ENCODE results near the gene UBE2O. TPM values are rescaled to one million over a fixed set of nuclear protein-coding genes. Genes with fewer than 3 reads are reported as not detected.

Gene UBE2O
- total RNA-seq, 1 donor from 2014 or later: 35.9 TPM

DNA sequence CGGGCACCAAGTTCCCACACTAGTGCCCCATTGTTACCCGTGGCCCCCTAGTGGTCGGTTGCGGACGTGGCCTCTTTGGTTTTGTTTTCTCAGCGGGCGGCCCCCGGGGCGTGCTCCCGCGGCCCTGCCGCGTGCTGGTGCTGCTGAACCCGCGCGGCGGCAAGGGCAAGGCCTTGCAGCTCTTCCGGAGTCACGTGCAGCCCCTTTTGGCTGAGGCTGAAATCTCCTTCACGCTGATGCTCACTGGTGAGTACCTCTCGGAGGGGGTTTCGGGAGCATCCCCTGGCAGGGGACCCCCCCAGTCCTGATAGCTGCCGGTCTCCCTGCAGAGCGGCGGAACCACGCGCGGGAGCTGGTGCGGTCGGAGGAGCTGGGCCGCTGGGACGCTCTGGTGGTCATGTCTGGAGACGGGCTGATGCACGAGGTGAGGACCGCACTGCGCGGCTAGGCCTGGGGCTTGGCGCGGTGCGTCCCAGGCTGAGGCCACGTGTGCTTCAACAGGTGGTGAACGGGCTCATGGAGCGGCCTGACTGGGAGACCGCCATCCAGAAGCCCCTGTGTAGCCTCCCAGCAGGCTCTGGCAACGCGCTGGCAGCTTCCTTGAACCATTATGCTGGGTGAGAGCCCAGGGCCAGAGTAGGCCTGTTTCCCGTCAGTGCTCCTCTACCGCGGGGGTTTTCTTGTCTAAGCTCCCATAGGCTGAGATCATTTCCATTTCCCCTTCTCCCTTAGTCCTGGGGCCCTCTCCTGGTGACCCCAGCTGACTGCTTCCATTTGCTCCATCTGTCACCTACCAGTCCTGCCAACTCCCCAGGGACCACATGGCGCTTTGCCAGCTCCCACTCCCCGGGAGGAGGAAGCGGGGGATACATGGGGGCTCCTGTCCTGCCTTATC is 66.8 kb downstream of the UBE2O start:
- peak; percentile 88 for DNase-seq
- ATAC-seq (ENCODE audit: poor library complexity): peak; percentile 49
- intact Hi-C loops (cut with DNase I): no loop called here

- ATAC-seq (ENCODE audit: poor library complexity) (peak; percentile 0), DNase-seq (peak; percentile 59)
- intact Hi-C loops (cut with DNase I): no loop called here
Measured at GRCh38 chr17:76384987-76385891, 67.7 kb downstream of the UBE2O start.

DNA sequence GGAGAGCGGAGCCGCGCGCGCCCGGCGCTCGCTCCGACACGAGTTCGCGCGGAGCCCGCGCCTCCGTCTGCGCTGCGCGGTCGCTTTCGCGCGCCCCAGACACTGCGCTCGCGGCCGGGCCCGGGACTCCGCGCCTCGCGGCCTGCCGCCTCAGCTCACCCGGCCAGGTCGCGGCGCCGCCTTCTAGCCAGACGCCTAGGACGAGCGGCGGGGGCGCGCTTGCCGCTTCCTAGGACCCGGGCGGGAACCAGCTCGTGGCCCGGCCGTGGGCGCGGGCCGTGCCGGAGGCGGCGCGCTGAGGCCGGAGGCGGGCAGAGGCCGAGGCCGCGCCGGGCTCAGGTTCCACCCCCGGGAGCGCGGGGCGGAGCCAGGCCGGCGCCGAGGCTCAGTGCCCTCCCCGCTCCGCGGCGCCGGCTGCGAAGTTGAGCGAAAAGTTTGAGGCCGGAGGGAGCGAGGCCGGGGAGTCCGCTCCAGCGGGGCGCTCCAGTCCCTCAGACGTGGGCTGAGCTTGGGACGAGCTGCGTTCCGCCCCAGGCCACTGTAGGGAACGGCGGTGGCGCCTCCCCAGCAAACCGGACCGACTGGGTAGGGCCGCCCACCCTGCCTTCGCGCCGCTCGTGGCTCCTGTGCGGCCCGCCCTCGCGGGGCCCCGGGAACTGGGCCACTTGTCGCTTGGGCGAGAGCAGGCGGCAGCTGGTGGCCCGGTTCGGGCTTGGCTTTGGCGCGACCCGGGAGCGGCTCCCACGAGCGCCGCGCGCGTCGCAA is 68.5 kb downstream of the UBE2O start, which contains the start of gene SPHK1:
SPHK1 (plus strand) TSS at position 388 of the 765 bp plus-strand sequence. CDS start 1,036 bp downstream, outside the sequence.
- ATAC-seq (ENCODE audit: poor library complexity): peak; percentile 87
- intact Hi-C loops (cut with DNase I): no loop called here
- peak; percentile 86 for DNase-seq

DNA sequence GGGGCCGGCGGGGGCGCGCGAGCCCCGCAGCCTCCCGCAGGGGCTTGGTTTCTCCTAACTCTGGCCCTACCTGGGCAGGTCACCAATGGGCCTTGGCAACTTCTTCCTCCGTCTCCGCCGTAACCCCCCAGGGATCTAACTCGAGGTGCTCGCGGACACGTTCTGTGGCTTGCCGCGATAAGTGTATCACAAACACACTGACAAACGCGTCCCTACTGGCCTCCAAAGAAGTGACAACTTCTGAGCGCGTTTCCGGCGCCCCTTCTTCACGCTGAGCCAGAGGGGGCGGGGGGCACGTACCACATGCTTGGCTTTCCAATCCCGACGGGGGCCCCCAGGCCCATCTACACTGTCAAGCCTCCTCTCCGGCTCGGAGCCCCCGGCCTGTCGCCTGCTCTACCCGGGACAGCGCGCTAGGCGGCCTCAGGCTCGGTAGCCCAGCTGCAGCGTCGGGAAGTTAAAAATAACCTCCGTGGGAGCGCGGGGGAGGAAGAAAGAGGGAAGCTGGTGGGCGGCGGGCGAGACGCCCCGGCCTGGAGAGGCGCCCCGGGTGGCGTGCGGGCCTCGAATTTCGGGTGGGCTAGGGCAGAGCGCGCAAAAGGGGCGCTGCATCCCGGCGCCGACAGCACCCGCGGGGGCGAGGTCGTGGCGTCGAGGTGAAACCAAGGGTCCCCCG is 69.3 kb downstream of the UBE2O start:
- intact Hi-C loops (cut with DNase I): no loop called here
- ATAC-seq (ENCODE audit: poor library complexity): peak; percentile 53

DNA sequence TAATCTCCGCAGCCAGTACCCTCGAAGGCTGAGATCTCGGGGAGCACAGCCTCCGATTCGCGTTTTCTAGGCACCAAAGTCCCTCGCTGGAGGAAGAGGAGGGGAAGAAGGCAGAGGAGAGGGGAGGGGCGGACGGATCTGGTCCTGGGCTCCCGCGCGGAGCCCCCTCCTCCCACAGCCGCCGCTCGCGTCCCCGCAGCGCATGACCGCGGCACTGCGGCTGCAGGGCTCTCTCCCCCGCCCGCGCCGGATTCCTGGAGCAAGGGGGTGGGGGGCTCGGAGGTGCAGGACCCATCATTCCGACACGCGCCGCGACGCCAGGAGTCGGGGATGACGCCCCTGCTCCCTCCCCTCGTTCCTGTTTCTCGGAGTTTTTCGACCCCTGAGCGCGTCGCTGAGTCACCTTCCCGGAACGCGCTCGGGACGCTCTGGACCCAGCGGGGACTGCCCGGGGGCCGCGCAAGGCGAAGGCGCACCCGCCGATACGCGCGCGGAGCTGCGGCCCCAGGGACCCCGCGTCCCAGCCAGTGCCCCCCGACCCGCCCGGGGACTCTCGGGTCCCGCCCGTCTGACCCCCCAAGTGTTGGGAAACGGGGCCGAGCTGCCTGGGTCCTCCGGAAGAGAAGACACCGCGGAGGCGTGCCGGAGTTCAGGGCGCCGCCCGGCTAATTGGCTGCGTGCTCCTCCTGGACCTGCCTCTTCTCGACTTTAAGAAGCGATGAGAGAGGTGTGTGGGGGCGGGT is 70.0 kb downstream of the UBE2O start:
- DNase-seq (peak; percentile 80), ATAC-seq (ENCODE audit: poor library complexity) (peak; percentile 36)
- intact Hi-C loops (cut with DNase I): no loop called here

More for the DNA sequence above, 69.3 kb downstream of the UBE2O start:
- DNase-seq: peak; percentile 78

DNA sequence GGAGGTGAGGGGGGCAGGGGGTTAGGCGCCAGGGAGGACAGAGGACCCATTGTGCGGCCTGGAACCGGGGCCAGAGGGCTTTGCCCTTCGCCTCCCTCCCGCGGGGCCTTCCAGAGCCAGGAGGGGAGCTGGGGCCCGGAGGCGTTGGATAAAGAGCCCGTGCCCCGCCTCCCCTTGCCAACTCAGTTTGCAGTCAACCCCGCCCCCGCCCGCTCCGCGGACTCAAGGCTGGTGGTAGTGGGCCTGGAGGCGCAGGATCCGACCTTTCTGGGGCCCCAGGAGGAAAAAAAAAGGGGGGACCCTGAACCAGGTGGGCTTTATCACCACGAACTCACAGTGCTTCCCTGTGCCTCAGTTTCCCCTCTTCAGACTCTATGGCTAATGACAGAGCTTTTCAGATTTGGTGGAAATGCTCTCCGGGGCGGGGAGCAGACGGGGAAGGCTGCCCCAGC is 70.6 kb downstream of the UBE2O start:
- intact Hi-C loops (cut with DNase I): no loop called here
- DNase-seq (peak; percentile 67), ATAC-seq (ENCODE audit: poor library complexity) (no peak)

DNA sequence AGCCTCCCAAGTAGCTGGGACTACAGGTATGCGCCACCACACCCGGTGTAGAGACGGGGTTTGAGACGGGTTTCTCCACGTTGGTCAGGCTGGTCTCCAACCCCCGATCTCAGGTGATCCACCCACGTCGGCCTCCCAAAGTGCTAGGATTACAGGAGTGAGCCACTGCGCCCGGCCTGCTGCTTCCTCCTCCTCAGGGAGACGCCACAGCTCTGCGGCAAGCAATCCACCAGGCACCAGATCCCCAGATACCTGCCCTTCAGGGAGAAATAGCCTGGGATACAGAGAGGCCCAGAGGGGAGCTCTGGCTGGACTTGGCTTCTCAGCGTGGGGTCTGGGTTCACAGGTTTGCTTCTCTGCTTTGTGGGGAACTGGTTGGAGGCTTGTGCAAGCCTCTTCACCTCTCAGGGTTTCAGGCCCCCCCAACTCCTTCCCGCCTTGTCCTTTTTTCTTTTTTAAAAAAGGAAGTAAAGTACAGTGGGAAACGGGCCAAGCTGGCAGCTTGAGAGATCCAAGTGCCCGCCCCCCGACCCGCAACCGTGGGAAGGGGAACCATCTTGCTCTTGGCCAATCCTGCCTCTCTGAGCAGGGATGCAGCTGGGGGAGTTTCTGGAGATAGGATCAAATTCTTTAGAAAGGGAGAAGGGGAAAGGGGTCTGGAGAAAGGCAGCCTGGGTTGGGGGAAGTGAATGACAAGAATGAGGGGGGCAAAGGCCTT is 71.2 kb downstream of the UBE2O start:
- no peak for ATAC-seq (ENCODE audit: poor library complexity)
- intact Hi-C loops (cut with DNase I): no loop called here
- no peak for DNase-seq

- intact Hi-C loops (cut with DNase I): no loop called here
- ATAC-seq (ENCODE audit: poor library complexity): no peak
- no peak for DNase-seq
Measured at GRCh38 chr17:76379646-76380376, 73.1 kb downstream of the UBE2O start.

GRCh38 chr17:76379275-76379641 is 73.7 kb downstream of the UBE2O start:
- intact Hi-C loops (cut with DNase I): no loop called here
- DNase-seq (no peak), ATAC-seq (ENCODE audit: poor library complexity) (no peak)

DNA sequence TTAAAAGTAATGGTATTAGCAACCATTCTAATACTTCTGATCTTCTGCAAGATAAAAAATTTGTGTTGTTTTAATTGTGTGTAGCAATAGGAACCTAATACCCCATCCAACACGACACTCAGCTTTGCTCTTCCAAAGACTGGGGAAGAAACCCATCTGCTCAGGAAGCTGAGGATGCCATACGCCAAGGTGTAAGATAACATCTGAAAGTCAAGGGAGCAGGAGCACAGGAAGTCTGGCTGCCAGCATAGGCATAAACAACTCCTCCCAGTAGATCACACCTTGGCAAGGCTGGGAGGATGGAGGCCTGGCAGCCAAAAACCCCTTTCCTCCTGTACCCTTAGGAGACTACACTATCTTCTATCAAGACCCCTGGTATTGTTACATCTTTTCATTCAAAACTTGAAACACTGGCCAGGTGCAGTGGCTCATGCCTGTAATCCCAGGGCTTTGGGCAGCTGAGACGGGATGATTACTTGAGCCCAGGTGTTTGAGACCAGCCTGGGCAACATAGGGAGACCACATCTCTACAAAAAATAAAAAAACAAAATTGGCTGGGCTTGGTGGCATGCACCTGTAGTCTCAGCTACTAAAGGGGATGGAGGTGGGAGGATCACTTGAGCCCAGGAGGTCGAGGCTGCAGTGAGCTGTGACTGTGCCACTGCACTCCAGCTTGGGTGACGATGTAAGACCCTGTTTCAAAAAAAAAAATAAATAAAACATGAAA is 74.2 kb downstream of the UBE2O start:
- intact Hi-C loops (cut with DNase I): no loop called here
- DNase-seq (no peak), ATAC-seq (ENCODE audit: poor library complexity) (no peak)

- DNase-seq (no peak), ATAC-seq (ENCODE audit: poor library complexity) (peak; percentile 11)
- intact Hi-C loops (cut with DNase I): no loop called here
Measured at GRCh38 chr17:76376318-76377133, 76.4 kb downstream of the UBE2O start.

DNA sequence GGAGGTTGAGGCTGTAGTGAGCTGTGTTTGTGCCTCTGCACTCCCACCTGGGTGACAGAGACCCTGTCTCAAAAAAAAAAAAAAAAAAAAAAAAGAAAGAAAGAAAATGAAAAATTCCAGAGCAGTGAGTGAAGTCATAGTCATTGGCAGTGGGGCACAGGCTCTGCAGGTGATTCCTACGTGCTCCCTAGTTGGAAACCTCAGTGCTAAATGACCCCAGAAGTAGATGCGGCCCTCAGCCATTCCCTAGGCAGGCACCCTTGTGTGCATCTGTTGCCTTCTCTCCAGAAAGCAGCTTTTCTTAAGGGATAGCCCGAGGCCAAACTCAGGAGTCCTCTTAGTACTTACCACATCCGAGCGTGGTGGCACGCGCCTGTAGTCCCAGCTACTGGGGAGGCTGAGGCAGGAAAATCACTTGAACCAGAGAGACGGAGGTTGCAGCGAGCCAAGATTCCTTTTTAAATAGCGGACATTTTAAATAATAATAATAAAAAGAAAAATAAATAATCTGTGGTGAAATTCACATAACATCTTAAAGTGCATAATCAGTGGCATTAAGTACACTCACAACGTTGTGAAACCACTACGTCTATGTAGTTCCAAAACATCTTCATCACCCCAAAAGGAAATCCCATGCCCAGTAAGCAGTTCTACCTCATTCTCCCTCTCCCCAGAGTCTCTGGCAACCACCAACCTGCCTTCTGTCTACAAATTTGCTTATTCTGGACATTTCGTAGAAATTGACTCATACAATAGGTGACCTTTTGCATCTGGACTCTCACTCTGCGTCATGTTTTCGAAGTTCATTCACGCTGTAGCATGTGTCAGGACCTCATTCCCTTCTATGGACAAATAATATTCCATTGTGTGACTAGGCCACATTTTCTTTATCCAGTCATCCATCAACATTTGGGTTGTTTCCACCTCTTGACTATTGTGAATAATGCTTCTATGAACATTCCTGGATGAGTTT is 81.0 kb downstream of the UBE2O start:
- ATAC-seq (ENCODE audit: poor library complexity) (no peak), DNase-seq (no peak)
- intact Hi-C loops (cut with DNase I): no loop called here

DNA sequence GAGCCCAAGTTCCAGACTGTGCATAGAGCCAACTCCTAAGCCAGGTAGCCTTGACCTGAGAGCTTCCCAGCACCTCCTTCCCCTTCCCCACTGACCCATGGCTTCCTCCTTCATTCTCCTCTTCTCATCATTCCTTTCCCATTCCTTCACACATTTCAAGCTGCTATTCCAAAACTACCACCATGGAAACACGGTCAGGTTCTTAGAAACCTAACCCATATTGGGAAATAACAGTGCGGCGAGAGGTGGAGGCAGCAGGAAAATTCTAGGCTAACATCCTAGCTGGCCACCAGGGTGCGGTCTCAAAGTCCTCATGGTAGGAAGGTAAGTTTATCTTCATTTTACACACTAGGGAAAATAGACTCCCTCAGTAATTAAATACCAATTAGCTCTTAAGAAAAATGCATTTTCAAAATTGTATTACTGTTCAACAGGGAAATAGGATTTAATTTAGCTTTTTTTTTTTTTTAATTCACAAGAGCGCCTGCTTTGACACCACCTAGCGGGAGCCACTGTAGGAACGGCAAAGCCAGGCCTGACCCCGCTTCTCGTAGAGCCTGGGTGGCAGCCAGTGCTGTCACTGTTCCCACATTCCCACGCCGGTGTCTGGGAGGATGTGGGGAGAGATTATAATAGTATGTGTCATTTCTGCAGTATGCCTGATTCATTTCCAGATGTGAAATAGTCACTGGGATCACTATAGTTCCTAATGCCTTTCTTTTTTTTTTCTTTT is 82.5 kb downstream of the UBE2O start:
- DNase-seq (peak; percentile 90), ATAC-seq (ENCODE audit: poor library complexity) (peak; percentile 96)
- intact Hi-C loops (cut with DNase I): no loop called here

Measured in Right ventricle myocardium superior (tissue), 1 donor.